SK-N-SH treated with all-trans-retinoic acid at 6 μM for 48 hours (cell line): ENCODE measurements around the gene BCR.

ENCODE experiments used
- CREB5 ChIP-seq: fragments of 250-450 bp; sonication (Bioruptor Pico); IDR thresholded peaks from 2 replicates; pipeline ENCODE4 v1.5.1; 2020; ENCODE audit warnings: low read depth, mild to moderate bottlenecking, moderate library complexity
- CSDC2 ChIP-seq: fragments of 250-450 bp; sonication (Bioruptor Pico); IDR thresholded peaks from 2 replicates; pipeline ENCODE4 v1.5.0; 2020; ENCODE audit warnings: mild to moderate bottlenecking, moderate library complexity
- PPARA ChIP-seq: fragments of 250-450 bp; sonication (Bioruptor Pico); IDR thresholded peaks from 2 replicates; pipeline ENCODE4 v1.5.0; 2020; ENCODE audit warnings: mild to moderate bottlenecking, borderline replicate concordance
- ZC3H10 ChIP-seq: fragments of 250-450 bp; sonication (Bioruptor Pico); IDR thresholded peaks from 2 replicates; pipeline ENCODE4 v1.5.1; 2021; ENCODE audit warnings: mild to moderate bottlenecking, moderate library complexity
- ZFP30 ChIP-seq: fragments of 450-650 bp; formaldehyde crosslinking; IDR thresholded peaks from 2 replicates; pipeline ENCODE4 v1.5.0; 2022; ENCODE audit warnings: mild to moderate bottlenecking, moderate library complexity
- TF ChIP-seq, protein P1 (sequence below): fragments of 250-450 bp; sonication (Bioruptor Pico); IDR thresholded peaks from 2 replicates; pipeline ENCODE4 v1.8.0; 2020; ENCODE audit warnings: mild to moderate bottlenecking, moderate library complexity, borderline replicate concordance

DNA sequence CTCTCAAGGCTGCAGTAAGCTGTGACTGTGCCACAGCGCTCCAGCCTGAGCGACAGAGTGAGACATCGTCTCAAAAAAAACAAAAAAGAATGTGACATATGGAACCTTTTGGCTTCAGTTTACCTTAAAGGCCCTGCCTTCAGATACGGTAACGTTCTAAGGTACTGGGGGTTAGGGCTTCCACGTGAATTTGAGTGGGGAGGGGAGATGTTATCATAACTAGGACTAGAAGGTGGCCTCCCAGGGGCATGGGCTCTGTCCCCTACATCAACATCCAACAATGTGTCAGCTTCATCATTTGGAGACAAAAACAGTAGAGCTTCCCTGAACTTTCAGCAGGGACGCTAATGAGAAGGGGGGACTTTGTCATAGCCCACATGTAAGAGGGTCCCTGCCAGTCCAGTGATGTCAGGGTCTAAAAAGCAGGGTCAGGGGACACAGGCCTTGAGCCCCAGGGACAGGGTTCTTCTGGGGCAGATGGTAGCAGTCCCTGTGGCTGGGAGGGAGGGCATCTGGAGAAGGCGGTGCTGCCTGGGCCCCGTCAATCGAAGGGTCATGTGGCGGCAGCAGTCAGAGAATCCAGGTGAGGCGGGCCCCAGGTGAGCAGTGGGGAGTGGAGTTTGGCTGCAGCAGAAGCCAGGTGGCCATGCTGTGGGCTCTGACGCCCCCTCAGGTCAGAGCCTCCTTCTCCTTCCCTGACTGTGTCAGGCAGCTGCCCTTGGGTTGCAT is 79.8 kb downstream of the BCR start:
- TF ChIP-seq ZFP30 (CRISPR knock-in tag) (no peak), PPARA (CRISPR knock-in tag) (no peak), CSDC2 (CRISPR knock-in tag) (no peak), CREB5 (no peak), ZC3H10 (CRISPR knock-in tag) (no peak)
- TF ChIP-seq, protein P1, sequence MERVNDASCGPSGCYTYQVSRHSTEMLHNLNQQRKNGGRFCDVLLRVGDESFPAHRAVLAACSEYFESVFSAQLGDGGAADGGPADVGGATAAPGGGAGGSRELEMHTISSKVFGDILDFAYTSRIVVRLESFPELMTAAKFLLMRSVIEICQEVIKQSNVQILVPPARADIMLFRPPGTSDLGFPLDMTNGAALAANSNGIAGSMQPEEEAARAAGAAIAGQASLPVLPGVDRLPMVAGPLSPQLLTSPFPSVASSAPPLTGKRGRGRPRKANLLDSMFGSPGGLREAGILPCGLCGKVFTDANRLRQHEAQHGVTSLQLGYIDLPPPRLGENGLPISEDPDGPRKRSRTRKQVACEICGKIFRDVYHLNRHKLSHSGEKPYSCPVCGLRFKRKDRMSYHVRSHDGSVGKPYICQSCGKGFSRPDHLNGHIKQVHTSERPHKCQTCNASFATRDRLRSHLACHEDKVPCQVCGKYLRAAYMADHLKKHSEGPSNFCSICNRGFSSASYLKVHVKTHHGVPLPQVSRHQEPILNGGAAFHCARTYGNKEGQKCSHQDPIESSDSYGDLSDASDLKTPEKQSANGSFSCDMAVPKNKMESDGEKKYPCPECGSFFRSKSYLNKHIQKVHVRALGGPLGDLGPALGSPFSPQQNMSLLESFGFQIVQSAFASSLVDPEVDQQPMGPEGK (CRISPR knock-in tag), result no peak
